HG02938 (cell line): Measurements from ENCODE around the gene PCDH17.

Experiments used
- ATAC-seq: cut with Tn5 transposase; IDR thresholded peaks from one replicate; pipeline ENCODE4 v1.9.1; 2021; ENCODE audit warnings: mild to moderate bottlenecking, moderate library complexity; ENCODE audit not compliant: unreplicated experiment

Gene PCDH17

DNA sequence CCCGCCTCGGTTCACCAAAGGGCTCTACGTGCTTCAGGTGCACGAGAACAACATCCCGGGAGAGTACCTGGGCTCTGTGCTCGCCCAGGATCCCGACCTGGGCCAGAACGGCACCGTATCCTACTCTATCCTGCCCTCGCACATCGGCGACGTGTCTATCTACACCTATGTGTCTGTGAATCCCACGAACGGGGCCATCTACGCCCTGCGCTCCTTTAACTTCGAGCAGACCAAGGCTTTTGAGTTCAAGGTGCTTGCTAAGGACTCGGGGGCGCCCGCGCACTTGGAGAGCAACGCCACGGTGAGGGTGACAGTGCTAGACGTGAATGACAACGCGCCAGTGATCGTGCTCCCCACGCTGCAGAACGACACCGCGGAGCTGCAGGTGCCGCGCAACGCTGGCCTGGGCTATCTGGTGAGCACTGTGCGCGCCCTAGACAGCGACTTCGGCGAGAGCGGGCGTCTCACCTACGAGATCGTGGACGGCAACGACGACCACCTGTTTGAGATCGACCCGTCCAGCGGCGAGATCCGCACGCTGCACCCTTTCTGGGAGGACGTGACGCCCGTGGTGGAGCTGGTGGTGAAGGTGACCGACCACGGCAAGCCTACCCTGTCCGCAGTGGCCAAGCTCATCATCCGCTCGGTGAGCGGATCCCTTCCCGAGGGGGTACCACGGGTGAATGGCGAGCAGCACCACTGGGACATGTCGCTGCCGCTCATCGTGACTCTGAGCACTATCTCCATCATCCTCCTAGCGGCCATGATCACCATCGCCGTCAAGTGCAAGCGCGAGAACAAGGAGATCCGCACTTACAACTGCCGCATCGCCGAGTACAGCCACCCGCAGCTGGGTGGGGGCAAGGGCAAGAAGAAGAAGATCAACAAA is 2.6 kb downstream of the PCDH17 start:
- no peak for ATAC-seq

DNA sequence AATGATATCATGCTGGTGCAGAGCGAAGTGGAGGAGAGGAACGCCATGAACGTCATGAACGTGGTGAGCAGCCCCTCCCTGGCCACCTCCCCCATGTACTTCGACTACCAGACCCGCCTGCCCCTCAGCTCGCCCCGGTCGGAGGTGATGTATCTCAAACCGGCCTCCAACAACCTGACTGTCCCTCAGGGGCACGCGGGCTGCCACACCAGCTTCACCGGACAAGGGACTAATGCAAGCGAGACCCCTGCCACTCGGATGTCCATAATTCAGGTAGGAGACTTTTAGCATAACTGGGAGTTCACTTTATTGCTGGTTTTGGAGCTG is 3.3 kb downstream of the PCDH17 start:
- no peak for ATAC-seq

DNA sequence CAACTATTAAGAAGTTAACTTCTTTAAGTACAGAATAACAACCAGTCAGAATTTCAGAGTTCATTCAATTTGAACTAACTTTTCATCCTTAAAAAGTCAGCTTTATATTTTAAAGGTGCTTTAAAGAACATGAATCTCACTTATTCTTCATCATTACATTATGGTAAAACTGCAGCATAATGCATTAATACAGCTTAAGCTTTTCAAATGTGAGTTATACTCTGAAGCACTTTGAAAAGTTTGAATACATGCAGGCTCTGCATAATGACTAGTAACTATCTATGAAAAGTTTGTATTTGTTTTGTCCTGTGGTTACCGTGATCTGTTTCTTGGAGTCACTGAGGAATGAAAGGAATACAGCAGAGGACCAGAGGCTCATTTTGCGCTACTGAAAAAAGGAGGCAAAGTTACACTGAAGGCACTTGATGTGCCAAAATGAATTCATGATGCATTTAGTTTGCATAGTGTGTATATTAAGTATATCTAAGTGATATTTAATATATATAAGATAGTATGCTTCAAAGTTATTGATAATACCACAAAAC is 4.1 kb downstream of the PCDH17 start:
- no peak for ATAC-seq

DNA sequence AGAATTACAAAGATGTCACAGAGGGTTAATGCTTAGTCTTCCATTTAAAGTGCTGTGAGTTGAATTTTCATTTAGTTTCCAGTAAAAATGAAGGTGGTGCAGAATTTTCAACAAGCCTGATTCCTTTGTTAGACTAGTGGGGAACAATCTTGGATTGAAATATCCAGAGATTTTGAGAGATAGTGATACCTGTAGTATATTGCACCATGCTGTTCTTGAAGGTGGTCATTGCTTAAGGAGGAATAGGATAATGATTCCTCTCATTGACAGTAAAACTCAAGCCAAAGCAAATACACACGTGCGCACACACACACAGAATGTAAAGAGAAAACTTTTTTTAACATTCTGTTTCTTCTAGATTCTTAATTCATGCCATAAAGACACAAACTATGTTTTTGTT is 5.3 kb downstream of the PCDH17 start:
- ATAC-seq: no peak

DNA sequence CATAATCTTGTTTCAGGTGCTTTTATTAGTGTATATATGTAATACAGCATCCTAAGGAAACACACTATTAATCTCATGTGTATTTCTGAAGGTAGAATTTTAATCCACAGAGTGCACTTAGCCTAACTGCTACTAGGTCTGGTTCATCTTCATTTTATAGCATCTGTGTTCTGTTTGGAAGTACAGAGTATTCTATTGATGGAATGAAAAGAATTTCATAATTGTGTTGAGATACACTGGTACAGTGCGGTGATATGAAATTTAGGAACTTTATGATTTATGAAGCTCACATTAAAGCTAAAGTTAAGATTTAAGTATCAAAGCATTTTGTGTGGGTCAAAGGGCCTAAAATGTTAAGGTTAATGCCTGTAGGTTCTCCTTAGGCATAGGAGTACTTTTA is 6.0 kb downstream of the PCDH17 start:
- ATAC-seq: no peak

DNA sequence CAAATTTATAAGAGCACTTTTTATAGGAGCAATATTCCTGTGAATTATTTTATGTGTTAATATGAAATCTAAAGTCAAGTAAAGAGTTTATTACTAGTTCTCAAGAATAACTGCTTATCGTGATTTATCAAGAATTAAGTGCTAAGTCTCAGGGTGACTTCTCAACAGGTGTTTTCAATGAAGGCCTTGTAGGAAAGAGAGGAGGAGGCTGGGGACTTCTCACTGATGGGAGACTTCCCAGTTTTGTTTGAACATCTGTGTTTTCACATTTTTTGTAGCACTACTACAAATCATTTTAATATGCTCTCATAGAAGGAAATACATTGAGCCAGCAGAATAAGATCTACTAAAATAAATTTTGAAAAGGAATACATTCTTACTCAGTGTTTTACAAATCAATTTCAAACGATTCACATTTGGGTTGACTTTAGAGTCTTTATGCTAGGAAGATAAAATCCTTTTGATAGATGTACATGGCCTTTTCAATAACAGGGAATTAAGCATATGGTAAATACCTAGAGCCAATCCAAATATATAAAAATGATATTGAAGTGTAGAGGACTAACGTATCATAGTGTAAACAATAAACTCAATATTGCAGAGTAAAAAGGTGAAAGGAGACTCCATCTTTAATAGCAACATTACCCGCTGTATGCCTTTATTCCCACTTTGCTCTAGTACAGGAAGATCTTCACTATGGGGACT is 6.8 kb downstream of the PCDH17 start:
- ATAC-seq: no peak

DNA sequence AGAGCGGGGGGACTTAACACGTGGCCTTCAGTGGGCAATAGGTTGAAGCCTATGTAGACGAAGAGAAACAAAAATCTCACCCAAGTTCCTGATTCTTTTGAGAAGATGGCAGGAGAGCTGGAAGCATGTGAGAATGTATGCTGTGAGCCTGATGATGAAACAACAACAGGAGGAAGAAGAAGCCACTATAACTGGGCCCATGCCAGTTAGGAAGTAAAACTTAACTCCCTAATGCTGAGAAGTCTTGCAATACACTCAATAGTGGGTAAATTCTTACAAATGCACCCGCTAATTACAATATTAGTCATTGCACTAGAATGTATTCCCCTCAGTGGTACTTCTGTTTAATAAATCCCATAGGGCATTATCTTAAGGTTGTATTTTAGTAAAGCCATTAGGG is 9.1 kb downstream of the PCDH17 start:
- ATAC-seq: no peak

DNA sequence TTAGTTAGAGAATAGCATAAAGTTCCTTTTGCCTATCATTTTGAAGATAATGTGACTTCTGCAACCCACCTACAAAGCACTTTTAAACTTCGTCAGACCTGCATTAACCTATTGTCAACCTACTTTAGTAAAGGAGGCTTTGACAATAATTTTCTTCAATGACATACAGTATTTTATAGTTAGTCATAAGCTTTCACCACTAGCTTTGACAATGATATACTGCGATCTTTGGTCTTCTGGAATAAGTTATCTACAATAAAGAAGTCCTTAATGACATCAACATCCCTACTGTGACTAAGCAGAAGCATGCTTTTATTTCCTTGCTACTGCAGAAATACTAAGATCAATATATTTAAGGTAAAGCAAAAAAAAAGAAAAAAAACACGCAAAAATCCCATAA is 9.5 kb downstream of the PCDH17 start:
- ATAC-seq: no peak

DNA sequence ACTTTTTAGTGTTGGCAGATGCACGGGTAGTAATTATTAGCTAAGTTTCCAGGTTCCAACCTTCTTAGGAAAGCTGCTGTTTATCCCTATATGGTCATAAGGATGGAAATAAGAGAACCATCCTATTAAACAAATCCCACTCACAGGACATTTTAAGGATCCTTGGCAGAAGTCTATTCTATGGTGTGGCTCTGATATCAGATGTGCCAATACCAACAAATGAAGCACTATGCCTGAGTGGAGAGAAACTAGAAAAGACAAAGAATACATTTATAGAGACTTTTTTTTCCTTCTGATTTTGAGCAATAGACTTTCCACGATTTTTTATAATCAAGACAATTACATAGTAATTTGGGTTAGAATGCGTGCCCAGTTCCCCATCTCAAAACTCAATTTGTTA is 12.6 kb downstream of the PCDH17 start:
- no peak for ATAC-seq

DNA sequence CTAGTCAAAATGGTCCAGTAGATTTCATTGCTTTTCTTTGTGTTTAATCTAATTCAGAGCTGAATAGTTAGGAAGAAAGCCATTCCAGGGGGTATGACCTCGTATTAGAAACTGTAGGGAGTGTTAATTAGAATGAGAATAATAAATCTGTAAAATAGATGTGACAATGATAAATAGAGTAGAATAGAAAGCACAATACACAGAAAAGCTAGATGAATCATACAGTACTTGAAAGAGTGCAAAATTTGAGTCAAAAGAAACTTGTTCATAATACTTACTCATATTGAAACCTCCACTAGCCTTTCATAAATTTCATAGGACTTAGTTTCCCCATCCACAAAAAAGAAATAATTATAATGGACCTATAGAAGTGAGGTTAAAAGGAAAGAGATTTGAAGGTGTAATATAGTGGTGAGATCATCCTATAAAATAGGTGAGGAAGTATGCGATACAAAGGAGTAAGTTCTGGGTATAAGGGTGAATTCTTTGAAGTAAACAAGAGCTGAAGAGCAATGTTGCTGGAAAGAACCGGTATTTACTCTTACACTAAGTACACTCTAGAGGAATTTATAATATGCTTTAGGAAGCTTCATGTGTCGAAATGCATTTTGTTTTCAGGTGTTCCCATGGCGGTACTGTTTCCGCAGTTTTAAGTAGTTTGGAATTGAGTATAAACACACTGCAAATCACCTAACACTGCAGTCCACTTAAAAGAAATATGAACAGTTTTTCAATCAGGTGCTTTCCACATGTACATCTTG is 21.9 kb downstream of the PCDH17 start:
- ATAC-seq: no peak

DNA sequence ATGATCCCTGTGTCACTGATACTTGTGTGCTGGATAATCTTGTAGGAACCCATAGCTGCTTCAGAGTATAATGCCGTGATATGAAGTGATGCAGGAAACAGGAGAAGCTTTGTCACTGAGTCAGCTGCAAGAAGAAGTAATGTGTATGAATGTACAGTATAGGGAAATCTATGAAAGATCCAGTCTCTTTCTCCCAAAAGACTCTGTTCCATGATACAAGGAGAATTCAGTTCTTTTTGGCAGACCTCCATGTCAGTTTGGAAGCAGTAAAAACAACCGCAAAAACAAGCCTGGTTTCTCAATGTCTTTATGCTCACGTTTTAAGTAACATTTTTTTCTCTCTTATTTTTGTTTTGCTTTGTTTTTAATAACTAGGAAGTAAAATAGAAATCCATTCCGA is 33.9 kb downstream of the PCDH17 start:
- ATAC-seq: no peak

DNA sequence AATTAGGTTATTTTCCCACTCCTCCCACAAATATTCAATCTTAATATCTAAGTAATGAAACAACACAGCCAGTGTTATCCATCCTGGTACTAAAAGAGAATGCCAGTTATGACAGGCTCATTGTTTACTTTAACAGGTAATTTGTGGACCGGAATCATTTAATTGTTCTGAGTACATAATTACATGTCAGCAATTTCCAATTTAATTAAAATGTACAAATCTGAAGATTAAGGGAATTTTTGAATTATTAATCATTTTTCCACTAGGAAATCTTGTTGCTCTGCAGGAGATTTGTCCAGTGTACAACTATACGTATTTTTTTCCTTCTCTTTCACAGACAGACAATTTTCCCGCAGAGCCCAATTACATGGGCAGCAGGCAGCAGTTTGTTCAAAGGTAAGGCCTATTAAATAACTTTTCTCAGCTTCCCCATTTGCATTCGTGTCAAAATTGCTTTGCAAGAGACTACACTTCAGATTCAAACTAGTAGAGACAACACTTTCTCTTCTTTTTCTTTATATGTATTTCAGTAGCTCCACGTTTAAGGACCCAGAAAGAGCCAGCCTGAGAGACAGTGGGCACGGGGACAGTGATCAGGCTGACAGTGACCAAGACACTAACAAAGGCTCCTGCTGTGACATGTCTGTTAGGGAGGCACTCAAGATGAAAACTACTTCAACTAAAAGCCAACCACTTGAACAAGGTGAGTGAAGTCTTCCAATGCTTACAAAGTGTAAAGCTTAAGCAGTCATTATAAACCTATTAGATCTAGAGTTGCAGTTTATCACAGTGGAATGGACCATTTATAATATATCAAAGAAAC is 34.8 kb downstream of the PCDH17 start:
- no peak for ATAC-seq

DNA sequence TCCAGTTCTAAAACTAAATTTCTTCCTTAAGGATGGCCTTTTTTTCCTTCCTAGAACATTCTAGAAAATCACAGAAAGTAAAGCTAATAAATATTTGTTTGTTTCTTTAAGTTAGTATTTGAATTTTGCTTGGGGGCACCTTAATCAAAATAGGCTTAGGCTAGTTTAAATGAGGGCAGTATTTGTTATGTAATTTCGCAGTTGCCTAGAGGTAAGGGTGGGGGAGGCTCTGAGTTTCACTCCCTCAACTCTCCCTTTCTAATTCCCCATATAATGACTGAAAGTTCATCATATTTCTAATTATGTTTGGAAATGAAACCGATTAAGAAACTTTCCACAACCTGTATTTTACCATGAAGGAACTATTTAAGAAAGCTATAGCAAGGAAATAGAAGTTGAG is 40.6 kb downstream of the PCDH17 start:
- no peak for ATAC-seq

DNA sequence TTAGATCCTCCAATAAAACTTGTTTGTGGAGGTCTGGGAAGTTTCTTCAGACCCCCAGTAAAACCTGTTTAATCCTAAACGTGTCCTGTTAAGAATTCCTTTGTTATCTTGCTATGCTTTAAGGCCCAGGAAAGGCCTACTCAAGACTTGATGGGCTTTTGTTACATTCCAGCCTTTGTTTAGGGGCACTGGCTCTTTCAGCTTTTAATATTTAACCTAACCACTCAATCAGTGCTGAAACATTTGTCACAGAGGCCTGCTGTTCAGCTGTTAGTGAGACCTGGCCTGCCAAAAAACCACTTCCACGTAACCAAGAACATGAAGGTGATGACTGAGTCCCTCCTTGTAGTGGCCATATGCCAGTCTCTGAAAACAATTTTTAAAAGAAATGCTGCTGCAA is 41.7 kb downstream of the PCDH17 start:
- ATAC-seq: no peak

DNA sequence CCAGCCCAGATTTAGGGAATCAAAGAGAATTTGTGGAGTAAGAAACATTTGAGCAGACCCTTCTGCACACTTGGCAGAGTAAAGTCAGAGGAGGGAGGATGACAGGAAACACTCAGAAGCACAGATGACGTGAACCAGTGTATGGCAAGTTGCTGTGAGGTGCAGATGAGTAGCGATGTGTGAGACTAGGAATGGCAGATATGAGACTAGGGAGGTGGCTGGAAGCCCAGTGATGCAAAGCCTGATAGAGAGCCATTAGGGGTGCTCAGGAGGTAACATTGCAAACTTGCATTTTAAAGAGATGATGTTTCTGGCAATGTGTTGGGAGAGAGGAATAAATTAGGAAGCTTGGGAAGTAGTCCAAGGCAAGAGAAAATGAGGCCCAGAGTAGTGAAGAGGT is 44.0 kb downstream of the PCDH17 start:
- ATAC-seq: no peak

DNA sequence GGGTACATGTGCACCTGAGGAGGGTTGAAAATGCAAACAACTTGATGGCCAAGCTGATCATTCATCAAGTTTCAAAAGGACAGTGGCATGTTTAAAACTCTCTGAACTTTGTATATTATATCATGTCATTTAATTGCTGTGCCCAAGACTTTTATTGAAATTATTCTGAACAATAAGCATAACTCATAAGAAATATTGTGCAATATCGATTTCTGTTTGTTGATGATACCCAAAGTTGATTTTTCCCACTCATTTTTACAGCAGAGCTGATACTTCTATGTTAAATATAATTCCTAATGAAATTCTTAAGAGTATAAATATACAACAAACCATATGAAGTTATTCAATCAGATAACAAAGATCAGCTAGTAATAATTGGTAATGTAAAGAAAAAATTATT is 49.1 kb downstream of the PCDH17 start:
- no peak for ATAC-seq

DNA sequence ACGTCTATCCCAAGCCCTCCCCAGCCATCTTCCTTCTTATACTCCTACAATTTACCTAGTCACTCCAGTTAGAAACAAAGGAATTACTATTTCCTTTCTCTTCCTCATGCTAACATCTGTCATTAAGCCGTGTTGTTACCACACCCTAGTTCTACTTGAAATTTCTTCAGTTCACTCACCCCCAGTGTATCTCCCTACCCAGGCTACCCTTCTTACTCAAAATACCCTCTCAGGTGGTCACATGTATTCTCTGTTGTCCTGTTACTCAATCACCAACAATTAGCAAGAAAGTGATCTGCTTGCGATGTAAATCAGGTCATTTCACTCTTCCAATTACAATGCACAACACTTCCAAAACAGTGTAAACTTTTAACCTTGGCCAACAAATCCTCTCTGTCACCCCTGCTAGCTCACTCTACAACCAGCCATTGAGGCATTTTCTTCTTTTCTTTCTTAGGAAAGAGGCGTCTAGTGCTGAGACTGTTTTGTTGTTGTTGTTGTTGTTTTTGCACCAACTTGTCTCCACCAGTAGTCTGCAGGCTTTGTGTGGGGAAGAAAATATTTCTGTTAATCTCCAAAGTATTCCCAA is 50.7 kb downstream of the PCDH17 start:
- ATAC-seq: no peak

DNA sequence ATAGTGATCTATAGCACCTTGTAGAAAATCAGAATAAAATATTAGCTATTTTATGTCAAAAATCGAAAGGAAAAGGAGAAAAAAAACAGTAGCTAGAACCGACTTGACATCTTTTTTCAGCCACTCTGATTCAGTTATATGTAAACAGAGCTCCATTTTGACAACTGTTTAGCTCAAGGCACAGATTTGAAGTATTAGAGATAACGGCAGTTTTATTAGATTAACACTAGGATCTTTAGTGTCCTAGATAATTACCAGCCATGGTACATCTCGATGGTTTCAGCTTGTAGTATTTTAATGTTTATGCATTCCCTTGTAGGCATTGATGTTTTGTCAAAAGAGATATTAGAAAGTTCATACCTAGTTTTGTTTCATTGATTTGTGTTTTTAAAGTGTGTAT is 67.3 kb downstream of the PCDH17 start:
- no peak for ATAC-seq

DNA sequence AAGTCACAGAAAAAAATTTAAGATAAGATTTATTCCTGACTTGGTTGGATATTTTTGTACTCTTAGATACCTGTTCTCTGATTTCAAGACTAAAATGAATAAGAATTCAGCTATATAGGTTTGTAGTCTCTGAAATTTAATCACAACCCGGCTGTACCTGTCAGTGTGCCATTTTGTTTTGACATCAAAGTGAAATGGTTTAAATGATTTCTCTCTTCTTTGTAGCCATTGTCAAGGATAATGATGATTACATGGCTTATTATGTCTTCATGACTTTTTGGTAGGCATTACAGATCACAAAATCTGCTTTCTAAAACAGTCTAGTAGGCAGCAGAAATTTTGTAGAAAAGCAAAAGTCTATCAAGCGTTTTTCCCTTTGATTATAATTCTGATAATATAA is 72.5 kb downstream of the PCDH17 start:
- ATAC-seq: no peak

DNA sequence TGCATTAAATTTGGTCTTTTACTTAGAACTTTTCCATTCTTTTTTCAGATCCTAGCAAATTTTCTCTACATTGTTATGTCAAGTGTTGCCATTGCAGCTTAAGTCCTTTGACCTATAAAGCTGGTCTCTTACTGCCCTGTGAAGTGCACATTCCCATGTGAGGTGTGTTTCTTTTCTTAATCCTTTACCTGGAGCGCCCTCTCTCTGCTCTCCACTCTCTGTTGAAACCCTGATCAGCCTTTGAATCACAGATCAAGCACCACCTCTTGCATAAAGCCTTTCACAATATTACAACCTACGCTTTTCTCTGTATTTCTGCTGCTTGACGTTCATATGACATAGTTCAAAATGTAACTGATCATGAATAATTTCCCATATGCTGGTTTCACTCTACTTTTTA is 84.8 kb downstream of the PCDH17 start:
- ATAC-seq: no peak
